H9 (cell line): Measurements from ENCODE around the gene COL23A1. TPM values are rescaled to one million over a fixed set of nuclear protein-coding genes. Genes with fewer than 3 reads are reported as not detected.

Experiments
- DNase-seq: peaks from one replicate; pipeline ENCODE4 v3.0.0-alpha.2; 2017
- H2AFZ ChIP-seq: one replicate; pipeline ENCODE4 v1.6.1; 2013; ENCODE audit warnings: mild to moderate bottlenecking, low read length, control low read depth, moderate library complexity
- H2AK5ac ChIP-seq: 2 replicates; pipeline ENCODE4 v1.6.1; 2013; ENCODE audit warnings: low read length, control low read depth, mixed read lengths; ENCODE audit not compliant: insufficient read length
- H2BK120ac ChIP-seq: one replicate; pipeline ENCODE4 v1.6.1; 2013; ENCODE audit warnings: low read depth, mild to moderate bottlenecking, low read length, control low read depth, inconsistent platforms; ENCODE audit not compliant: poor library complexity, severe bottlenecking
- H2BK12ac ChIP-seq: 2 replicates; pipeline ENCODE4 v1.6.1; 2013; ENCODE audit warnings: low read length, control low read depth, mixed read lengths, low read depth; ENCODE audit not compliant: insufficient read length
- H2BK15ac ChIP-seq: 2 replicates; pipeline ENCODE4 v1.6.1; 2013; ENCODE audit warnings: low read depth, low read length, control low read depth
- H2BK20ac ChIP-seq: one replicate; pipeline ENCODE4 v1.6.1; 2013; ENCODE audit warnings: low read depth, mild to moderate bottlenecking, low read length, control low read depth, inconsistent platforms; ENCODE audit not compliant: poor library complexity, severe bottlenecking
- H2BK5ac ChIP-seq: 2 replicates; pipeline ENCODE4 v1.6.1; 2013; ENCODE audit warnings: low read length, control low read depth, mixed read lengths; ENCODE audit not compliant: insufficient read length
- H3K14ac ChIP-seq: 2 replicates; pipeline ENCODE4 v1.6.1; 2013; ENCODE audit warnings: low read length, control low read depth; ENCODE audit not compliant: insufficient read depth
- H3K18ac ChIP-seq: 2 replicates; pipeline ENCODE4 v1.6.1; 2013; ENCODE audit warnings: low read depth, mild to moderate bottlenecking, mixed read lengths, low read length, control low read depth; ENCODE audit not compliant: insufficient read length
- H3K23ac ChIP-seq: 2 replicates; pipeline ENCODE4 v1.6.1; 2013; ENCODE audit warnings: low read length, control low read depth, mixed read lengths, low read depth; ENCODE audit not compliant: insufficient read length
- H3K23me2 ChIP-seq: 2 replicates; pipeline ENCODE4 v1.6.1; 2013; ENCODE audit warnings: low read depth, mild to moderate bottlenecking, mixed read lengths, low read length, control low read depth; ENCODE audit not compliant: insufficient read length, poor library complexity, severe bottlenecking
- H3K27ac ChIP-seq: 2 replicates; pipeline ENCODE4 v1.5.1; 2013; ENCODE audit warnings: low read length, control low read depth, mixed read lengths, low read depth; ENCODE audit not compliant: insufficient read length
- H3K27me3 ChIP-seq: 2 replicates; pipeline ENCODE4 v1.6.1; 2013; ENCODE audit warnings: low read length, control low read depth, inconsistent platforms; ENCODE audit not compliant: insufficient read depth
- H3K4ac ChIP-seq: 2 replicates; pipeline ENCODE4 v1.6.1; 2013; ENCODE audit warnings: low read depth, mild to moderate bottlenecking, control low read depth, inconsistent platforms, low read length, moderate library complexity
- H3K4me1 ChIP-seq: 2 replicates; pipeline ENCODE4 v1.6.1; 2013; ENCODE audit warnings: low read length, control low read depth, inconsistent platforms; ENCODE audit not compliant: insufficient read depth
- H3K4me2 ChIP-seq: 2 replicates; pipeline ENCODE4 v1.6.1; 2013; ENCODE audit warnings: low read length, control low read depth, mixed read lengths; ENCODE audit not compliant: insufficient read length, insufficient read depth
- H3K56ac ChIP-seq: 2 replicates; pipeline ENCODE4 v1.6.1; 2013; ENCODE audit warnings: low read depth, mild to moderate bottlenecking, mixed read lengths, low read length, control low read depth; ENCODE audit not compliant: insufficient read length
- H3K79me1 ChIP-seq: 2 replicates; pipeline ENCODE4 v1.6.1; 2013; ENCODE audit warnings: low read depth, mild to moderate bottlenecking, moderate library complexity, low read length, control low read depth, inconsistent platforms; ENCODE audit not compliant: insufficient read depth, poor library complexity, severe bottlenecking
- H3K79me2 ChIP-seq: 2 replicates; pipeline ENCODE4 v1.6.1; 2013; ENCODE audit warnings: low read length, control low read depth, inconsistent platforms; ENCODE audit not compliant: insufficient read depth
- H3K9ac ChIP-seq: 2 replicates; pipeline ENCODE4 v1.6.1; 2013; ENCODE audit warnings: low read length, control low read depth, mixed read lengths; ENCODE audit not compliant: insufficient read length; ENCODE audit errors: extremely low read depth
- H3K9me3 ChIP-seq: one replicate; pipeline ENCODE4 v1.6.1; 2013; ENCODE audit warnings: low read depth, low read length, inconsistent platforms; ENCODE audit not compliant: control insufficient read depth
- H3T11ph ChIP-seq: one replicate; pipeline ENCODE4 v1.6.1; 2013; ENCODE audit warnings: mild to moderate bottlenecking, low read length, control low read depth, inconsistent platforms
- H4K20me1 ChIP-seq: one replicate; pipeline ENCODE4 v1.6.1; 2013; ENCODE audit not compliant: control insufficient read depth, insufficient read length, insufficient read depth
- H4K5ac ChIP-seq: 2 replicates; pipeline ENCODE4 v1.6.1; 2013; ENCODE audit warnings: low read depth, mild to moderate bottlenecking, mixed read lengths, low read length, control low read depth; ENCODE audit not compliant: insufficient read length
- H4K8ac ChIP-seq: replicated peaks from 2 replicates; pipeline ENCODE4 v1.6.1; 2013; ENCODE audit warnings: low read length, control low read depth, mixed read lengths, low read depth; ENCODE audit not compliant: insufficient read length
- H4K91ac ChIP-seq: 2 replicates; pipeline ENCODE4 v1.6.1; 2013; ENCODE audit warnings: low read depth, mild to moderate bottlenecking, moderate library complexity, mixed read lengths, low read length, control low read depth; ENCODE audit not compliant: insufficient read length
- H3K27ac Mint-ChIP-seq, 3 experiments: 2 replicates in 2 of 3; 3 replicates in 1 of 3; pipeline ENCODE4 v1.8.0; 2020 to 2021; ENCODE audit warnings: mixed read lengths in 3 of 3, mild to moderate bottlenecking in 1 of 3, moderate library complexity in 1 of 3
- H3K27me3 Mint-ChIP-seq: 2 replicates; pipeline ENCODE4 v1.8.0; 2021; ENCODE audit warnings: low read depth, mild to moderate bottlenecking, moderate library complexity, mixed read lengths
- H3K36me3 Mint-ChIP-seq, 3 experiments: 2 replicates in 2 of 3; 3 replicates in 1 of 3; pipeline ENCODE4 v1.8.0; 2020 to 2021; ENCODE audit warnings: low read depth in 3 of 3, mixed read lengths in 3 of 3; ENCODE audit not compliant: insufficient read depth in 1 of 3
- H3K4me1 Mint-ChIP-seq, 2 experiments: 2 replicates each; pipeline ENCODE4 v1.8.0; 2020; ENCODE audit warnings: mixed read lengths in 2 of 2
- H3K4me3 Mint-ChIP-seq, 2 experiments: 2 replicates in 1 of 2; 3 replicates in 1 of 2; pipeline ENCODE4 v1.8.0; 2020 to 2021; ENCODE audit warnings: mild to moderate bottlenecking in 2 of 2, mixed read lengths in 2 of 2, moderate library complexity in 1 of 2
- H3K9me3 Mint-ChIP-seq, 2 experiments: 2 replicates in 1 of 2; 3 replicates in 1 of 2; pipeline ENCODE4 v1.8.0; 2020; ENCODE audit warnings: mild to moderate bottlenecking in 2 of 2, mixed read lengths in 2 of 2, moderate library complexity in 1 of 2
- WGBS: extraction: QIAGEN DNeasy Blood & Tissue Kit; methylation state at CpG from one replicate; pipeline ENCODE4 v1.1.7; 2013; ENCODE audit warnings: missing lambda C conversion rate, low lambda C conversion rate, mixed read lengths; ENCODE audit not compliant: insufficient read length; ENCODE audit errors: extremely low coverage; 5-methylcytosine and 5-hydroxymethylcytosine counted together
- total RNA-seq: library from RNA; stranded (reverse); gene quantifications from 2 replicates; pipeline ENCODE4 v1.2.1, GENCODE V29; 2021
- TF ChIP-seq, protein P1 (sequence below): fragments of 200-600 bp; sonication (generic); conservative IDR thresholded peaks from 3 replicates; pipeline ENCODE4 v1.8.0; 2021; ENCODE audit warnings: antibody characterized with exemption, mild to moderate bottlenecking

The COL23A1 gene
- total RNA-seq, 1 experiment from 2014 or later: 2.6 TPM

DNA sequence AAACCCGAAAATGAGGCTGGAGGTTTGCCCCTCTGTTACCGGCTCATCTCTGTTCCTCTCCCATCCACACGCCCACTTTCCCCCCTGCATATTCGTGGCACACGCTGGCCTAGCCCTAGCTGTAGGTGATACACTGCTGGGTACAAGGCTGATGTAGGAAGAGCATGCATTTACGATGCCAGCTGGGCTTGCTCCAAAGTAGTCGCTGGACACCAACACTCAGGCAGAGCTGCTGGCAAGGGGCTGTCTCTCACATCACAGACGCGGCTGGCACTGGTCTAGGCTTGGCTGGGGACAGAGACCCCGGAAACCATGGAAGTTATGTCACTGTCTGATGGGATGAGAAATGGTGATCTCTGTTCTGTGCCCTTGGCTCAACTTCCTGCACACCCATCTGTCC lies 347.8 kb downstream of the COL23A1 start:
- H3K56ac ChIP-seq: no peak overlapping the region
- TF ChIP-seq, protein P1, sequence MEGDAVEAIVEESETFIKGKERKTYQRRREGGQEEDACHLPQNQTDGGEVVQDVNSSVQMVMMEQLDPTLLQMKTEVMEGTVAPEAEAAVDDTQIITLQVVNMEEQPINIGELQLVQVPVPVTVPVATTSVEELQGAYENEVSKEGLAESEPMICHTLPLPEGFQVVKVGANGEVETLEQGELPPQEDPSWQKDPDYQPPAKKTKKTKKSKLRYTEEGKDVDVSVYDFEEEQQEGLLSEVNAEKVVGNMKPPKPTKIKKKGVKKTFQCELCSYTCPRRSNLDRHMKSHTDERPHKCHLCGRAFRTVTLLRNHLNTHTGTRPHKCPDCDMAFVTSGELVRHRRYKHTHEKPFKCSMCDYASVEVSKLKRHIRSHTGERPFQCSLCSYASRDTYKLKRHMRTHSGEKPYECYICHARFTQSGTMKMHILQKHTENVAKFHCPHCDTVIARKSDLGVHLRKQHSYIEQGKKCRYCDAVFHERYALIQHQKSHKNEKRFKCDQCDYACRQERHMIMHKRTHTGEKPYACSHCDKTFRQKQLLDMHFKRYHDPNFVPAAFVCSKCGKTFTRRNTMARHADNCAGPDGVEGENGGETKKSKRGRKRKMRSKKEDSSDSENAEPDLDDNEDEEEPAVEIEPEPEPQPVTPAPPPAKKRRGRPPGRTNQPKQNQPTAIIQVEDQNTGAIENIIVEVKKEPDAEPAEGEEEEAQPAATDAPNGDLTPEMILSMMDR: no peak
- H3K9ac ChIP-seq: no peak overlapping the region
- WGBS: no CpG with 5 or more reads among the region's 10 CpGs
- no peak overlapping the region for H2BK20ac ChIP-seq
- no peak overlapping the region for H3T11ph ChIP-seq
- no peak overlapping the region; a peak in 1 of 5 replicates for H3K4me3 Mint-ChIP-seq
- no peak overlapping the region for H2AFZ ChIP-seq
- H3K4me2 ChIP-seq: no peak overlapping the region
- no peaks in the 10 kb centered on the region for H3K4me1 ChIP-seq
- no peak overlapping the region for H3K14ac ChIP-seq
- H4K8ac ChIP-seq: no peak overlapping the region
- no peaks in the 10 kb centered on the region for H3K36me3 Mint-ChIP-seq
- no peak for DNase-seq
- H3K79me1 ChIP-seq: no peaks in the 10 kb centered on the region
- H3K4me1 Mint-ChIP-seq: peaks cover 6% of the 10 kb centered on the region in 2 experiments
- H3K9me3 Mint-ChIP-seq: no peaks in the 10 kb centered on the region; a peak in 2 of 5 replicates
- H2BK120ac ChIP-seq: no peak overlapping the region
- H2BK5ac ChIP-seq: no peak overlapping the region
- H4K91ac ChIP-seq: no peak overlapping the region
- no peak overlapping the region for H2AK5ac ChIP-seq
- H3K79me2 ChIP-seq: no peaks in the 10 kb centered on the region
- H3K27ac Mint-ChIP-seq: no peak overlapping the region
- peaks cover 14% of the 10 kb centered on the region for H3K27me3 Mint-ChIP-seq
- H4K5ac ChIP-seq: no peak overlapping the region
- no peaks in the 10 kb centered on the region for H3K9me3 ChIP-seq
- H2BK15ac ChIP-seq: no peak overlapping the region
- peaks cover 2% of the 10 kb centered on the region for H4K20me1 ChIP-seq
- no peaks in the 10 kb centered on the region for H3K27me3 ChIP-seq
- no peak overlapping the region for H3K4ac ChIP-seq
- no peak overlapping the region for H3K23ac ChIP-seq
- H3K23me2 ChIP-seq: peaks cover 4% of the 10 kb centered on the region
- H3K27ac ChIP-seq: no peak overlapping the region
- no peak overlapping the region for H3K18ac ChIP-seq
- no peak overlapping the region for H2BK12ac ChIP-seq
